ENCODE results near the gene LBHD1.

DNA sequence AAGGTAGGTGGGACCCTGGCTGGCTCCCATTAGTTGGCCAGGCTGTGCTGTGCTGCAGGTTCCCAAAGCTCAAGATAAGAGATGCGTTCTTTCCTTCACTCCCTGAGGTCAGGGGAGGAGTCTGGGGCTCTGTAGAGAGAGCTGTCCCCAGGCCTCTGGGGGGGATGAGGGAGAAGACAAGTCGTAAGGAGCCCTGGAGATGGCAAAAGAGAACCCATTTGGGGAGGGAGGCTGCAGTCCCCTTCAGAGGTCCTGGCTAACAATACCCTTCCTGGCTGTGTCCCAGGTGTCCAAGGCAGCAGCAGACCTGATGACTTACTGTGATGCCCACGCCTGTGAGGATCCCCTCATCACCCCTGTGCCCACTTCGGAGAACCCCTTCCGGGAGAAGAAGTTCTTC is 36.3 kb upstream of the LBHD1 start:
- TF ChIP-seq, protein P1, sequence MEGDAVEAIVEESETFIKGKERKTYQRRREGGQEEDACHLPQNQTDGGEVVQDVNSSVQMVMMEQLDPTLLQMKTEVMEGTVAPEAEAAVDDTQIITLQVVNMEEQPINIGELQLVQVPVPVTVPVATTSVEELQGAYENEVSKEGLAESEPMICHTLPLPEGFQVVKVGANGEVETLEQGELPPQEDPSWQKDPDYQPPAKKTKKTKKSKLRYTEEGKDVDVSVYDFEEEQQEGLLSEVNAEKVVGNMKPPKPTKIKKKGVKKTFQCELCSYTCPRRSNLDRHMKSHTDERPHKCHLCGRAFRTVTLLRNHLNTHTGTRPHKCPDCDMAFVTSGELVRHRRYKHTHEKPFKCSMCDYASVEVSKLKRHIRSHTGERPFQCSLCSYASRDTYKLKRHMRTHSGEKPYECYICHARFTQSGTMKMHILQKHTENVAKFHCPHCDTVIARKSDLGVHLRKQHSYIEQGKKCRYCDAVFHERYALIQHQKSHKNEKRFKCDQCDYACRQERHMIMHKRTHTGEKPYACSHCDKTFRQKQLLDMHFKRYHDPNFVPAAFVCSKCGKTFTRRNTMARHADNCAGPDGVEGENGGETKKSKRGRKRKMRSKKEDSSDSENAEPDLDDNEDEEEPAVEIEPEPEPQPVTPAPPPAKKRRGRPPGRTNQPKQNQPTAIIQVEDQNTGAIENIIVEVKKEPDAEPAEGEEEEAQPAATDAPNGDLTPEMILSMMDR (conservative IDR thresholded peaks at IDR 0.05; ENCODE audit: low read length): no peak
- no peak for TF ChIP-seq EZH2phosphoT487 (IDR thresholded peaks at IDR 0.05; ENCODE audit: borderline replicate concordance, low read depth, low read length)
